HG03558 (cell line): ENCODE data around the gene GARNL3.

ENCODE experiments used
- ATAC-seq: cut with Tn5 transposase; IDR thresholded peaks from one replicate; pipeline ENCODE4 v1.9.1; 2021; ENCODE audit warnings: moderate number of reproducible peaks; ENCODE audit not compliant: unreplicated experiment; ENCODE audit errors: extremely low read depth

GARNL3 gene

DNA sequence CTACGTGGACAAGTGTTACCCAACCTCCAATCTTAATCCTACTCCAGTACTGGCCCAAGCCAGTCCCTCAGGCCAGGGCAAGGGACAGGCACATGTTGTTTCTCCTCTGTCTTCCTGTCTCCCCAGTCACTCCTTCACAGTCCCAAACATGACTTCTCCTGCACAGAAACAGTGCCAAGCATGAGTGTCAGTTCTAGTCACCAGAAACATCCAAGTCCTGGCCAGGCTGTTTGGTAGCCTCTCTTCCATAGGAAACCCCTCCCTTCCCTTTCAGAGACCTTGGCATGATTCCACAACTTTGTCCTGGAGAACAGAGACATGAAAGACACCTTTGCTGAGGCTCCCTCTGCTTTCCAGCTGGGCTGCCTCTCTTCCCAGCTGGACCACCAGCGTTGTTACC lies 76.1 kb downstream of the GARNL3 start:
- ATAC-seq = no peak

DNA sequence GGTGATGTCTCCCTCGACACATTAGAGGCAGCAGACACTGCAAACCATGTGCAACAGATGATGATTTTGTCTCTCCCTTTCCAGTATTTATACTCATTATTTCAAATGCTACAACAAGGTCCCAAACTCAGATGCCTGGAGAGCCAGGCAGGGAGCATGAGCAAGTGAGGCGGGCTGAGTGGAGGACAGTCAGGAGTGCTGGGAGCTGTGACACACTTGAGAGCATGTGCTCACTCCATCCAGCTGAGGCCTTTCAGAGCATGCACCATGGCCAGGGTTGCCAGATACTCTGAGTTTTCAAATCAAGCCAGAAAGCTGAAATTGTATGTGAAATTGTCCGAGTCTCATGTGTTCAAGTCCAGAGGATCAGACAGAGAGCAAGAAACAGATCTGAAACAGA lies 76.6 kb downstream of the GARNL3 start:
- ATAC-seq = no peak

DNA sequence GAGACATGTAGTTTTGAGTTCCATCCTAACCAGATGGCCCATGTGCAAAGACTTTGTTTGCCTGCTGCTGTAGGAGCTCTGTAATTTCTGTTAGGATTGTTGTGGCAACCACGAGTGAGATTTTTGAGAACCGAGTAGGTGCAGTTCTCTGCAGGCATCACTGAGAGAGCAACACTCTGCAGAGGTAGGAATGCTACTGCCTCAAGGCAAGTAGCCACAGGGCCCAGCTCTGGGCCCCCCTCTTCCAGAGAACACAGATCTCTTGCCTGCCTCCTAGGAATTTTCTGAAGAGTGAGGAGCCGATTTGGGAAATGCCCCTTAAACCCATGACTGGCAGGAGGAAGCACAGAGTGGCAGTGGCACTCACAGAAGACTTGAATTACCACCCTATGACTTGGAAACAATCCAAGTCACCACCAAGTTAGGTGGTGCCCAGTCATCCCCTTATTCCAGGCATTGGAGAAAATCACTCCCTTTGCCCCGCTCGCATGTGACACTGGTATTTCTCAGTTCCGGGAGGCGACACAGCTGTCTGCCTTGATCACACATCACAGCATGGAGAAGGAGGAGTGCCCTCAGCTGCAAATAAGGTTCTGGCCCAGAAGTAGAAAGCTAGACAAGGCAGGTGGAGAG lies 79.9 kb downstream of the GARNL3 start:
- no peak for ATAC-seq

DNA sequence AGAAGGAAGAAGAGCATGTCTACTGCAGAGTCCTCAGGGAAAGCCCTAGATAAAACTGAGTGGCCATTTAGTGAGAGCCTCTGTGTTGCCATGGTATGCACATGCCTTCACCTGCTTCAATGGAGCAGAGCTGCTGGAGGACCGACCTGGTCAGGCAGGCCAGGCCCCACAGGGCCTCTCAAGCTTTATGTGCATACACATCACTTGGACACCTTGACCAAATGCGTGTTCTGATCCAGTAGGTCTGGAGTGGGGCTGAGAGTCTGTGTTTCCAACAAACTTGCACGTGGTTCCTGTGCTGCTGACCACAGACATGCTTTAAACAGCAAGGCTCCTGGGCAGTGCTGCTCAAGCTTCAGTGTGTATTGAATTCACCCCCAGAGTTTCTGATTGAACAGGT lies 81.0 kb downstream of the GARNL3 start:
- ATAC-seq = no peak

DNA sequence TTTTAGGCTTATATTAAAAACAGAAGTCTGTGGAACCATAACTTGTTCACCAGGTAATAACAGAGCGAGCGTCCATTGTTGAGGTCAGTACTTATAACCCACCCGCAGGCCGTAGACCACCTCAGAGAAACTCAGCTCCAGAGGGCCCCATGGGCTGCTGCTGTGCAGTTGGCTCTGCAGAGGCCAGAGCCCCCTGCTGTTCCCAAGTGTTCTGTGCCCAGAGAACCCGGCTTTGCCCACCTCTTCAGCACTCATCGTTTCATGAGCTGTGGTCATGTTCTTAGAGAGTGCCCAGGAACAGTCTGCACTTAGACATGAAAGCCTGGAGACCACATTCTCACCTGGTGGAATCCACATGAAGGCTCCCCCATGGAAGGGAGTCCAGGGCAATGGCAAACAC lies 82.0 kb downstream of the GARNL3 start:
- no peak for ATAC-seq

DNA sequence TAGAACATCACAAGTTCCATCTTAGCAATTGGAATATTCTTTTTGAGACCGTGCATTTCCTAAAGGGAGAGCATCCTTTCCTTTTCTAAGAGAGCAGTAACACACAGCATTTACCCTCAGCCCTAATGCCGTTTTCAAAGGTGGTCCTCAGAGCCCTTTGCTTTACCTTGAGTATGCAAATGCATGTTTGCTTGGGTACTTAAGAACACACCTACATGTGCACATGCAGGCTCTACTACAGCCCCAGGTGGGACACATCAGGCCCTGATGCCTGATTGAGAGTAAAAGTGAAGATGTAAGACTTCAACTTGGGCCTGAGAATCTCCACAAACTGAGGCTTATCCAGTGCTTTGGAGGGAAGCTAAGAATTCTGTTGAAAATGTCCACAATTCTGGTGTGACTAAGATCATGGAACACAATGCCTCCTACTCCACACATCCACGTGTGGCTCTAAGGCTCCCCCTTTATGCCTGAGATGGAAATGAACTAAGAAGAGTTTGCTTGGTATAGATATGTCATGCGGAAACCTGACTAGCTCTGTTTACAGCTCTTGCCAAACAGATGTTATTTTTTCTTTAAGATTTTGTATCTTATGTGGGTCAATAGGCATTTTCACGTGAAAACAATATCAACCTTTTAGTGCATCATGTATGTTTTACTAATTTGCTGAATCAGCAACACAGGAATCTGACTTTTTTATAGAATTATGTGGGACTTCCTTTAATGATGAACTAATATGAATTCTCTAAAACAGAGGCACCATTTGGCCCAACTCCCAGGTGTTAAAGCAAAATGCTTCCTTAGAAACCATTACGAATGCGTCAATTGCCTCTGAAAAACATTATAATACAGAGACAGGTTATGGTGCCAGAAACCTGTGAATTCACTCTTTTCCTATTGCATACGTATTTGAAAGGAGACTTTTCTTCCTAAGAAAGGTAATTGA lies 83.5 kb downstream of the GARNL3 start:
- ATAC-seq = no peak

DNA sequence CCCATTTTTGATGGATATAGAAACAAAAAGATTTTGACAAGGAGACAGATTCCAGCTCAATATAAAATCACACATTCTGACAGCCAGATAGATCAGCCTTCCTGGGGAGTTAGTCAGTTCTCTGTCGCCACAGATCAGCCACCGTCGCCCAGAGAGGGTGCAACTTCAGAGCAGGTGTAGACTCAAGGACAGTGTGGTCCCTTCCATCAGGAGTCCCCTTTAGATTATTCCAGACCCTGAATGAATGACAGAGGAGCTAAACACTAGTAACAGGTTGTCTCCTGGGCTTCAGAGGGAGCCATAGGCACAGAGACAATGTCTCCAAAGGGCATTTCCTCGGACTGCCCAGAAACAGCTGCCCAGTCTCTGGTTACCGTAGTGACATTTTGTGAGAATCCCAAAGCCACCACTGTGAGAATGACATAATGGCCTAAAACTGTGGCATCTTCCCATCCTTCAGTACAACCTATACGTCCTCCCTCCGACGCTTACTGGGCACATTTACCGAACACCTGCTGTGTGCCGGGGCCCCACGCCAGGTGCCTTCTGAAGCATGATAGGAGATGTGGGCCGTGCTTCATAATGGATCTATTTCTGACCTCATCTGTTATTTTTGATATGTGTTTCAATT lies 85.0 kb downstream of the GARNL3 start:
- no peak for ATAC-seq

DNA sequence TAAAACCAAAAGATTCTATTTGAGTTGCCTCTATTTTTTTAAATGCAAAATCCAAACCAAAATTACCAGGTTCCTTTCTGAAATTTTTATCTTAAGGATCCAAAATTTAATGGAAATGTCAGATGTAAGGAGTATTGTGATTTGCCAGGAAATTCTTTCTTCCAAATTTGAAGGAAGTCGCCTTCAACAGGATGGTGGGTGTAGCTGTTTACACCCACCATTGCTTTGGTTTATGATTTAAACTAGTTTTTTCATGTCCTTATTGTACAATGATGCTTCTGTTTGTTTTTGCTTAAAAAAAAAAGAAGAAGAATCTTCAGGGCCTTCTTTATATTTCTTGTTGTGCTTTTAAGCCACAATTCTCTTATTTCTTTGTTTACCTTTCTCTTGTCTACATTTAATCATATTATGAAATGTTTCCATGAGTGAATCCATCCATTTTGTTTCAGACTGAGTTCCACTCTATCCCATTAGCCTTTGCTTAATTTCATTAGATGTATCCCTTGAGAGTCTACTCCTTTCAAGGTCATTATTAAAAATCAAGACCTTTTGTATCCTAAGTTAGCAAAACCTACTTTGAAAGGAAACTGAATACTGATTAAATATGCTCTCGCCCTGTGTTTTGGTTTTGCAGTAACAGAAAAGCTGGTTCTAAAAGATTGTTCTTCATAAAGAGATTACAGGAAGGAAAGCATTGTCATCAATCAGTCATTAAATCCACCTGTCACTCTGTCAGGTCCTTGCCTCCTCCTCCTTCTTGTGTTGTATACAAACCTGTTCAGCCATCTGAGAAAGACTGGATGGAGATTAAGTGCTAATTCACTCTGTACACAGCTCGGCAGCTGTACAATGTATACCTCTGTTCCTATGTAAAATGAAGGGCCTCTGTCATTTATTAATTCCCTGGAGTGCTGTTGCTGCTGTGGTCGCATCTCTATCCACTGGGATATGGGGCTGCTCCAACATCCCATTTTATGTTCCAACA lies 86.9 kb downstream of the GARNL3 start:
- no peak for ATAC-seq

DNA sequence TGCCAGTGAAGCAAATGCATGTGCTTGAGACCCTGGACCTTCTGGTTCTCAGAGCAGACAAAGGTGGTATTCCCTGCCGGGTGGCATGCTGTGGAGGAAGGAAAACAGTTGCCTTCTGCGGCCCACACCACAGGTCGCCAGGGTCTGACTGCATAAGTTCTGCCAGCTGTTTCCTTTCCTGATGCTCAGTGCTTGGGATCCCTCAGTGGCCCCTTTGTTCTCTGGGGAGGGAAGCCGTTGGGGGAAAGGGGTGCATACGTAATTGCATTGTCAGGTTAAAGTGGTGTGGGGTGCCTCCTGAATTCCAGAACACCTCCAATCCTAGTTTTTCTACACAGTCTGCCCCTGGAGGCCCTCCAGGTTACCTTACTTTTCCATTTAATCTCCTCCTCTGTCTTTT lies 89.3 kb downstream of the GARNL3 start:
- ATAC-seq = no peak

DNA sequence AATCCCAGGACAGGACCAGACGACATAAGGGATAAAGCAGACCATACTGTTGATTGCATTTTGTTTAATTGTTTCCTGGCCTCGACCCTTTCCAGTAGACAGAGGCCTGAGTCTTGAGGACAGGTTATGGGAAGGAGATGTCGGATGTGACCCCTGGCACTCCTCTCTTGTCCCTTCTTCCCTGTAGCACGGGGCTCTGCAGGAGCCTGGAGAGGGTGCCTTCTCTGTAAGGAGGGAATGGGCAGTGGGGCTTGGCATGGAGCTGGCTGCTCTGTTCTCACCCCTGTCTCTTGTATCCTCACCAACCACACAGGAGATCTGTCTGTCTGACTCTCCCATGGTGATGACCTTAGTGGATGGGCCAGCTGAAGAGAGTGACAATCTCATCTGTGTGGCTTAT lies 92.3 kb downstream of the GARNL3 start:
- ATAC-seq = no peak

DNA sequence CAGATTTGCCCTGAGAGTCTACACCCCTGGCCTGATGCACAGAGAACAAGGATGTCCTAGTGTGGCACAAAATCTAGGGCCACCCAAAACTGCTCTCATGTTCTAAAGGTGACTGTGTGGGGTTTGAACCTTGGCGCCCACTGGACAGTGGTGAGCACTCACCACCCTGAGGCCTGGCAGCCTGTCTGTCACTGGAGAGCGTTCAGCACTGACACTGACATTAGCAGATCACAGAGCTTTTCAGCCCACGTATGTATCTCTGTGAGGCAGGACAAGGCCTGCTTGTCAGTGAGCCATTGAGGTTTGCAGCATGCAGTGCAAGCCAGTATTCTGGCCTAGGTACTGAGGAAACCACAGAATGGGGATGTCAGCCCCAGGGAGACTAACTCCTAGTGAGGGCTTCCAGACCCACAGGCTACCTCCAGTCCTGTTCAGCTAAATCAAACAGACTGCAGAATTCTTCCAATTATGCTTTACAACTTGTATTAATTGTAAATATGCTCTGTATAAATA lies 93.5 kb downstream of the GARNL3 start:
- no peak for ATAC-seq

DNA sequence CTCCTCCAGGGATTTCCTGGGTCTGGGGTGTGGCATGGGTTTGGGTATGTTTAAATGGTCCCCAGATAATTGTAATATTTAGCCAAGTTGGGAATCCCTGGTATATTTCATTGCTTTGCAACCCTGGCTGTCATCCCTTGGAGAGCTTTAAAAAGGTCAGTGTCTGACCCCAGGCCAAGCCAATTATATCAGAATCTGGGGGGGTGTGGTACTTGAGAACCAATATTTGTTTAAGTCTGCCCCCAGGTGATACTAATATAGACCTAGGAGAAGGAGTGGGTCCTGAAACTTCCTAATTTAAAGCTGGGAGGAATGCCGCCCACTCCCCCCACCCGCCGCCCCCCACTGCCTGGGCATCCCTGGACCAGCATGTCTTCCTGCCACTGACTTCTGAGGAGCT lies 94.2 kb downstream of the GARNL3 start:
- ATAC-seq = no peak

DNA sequence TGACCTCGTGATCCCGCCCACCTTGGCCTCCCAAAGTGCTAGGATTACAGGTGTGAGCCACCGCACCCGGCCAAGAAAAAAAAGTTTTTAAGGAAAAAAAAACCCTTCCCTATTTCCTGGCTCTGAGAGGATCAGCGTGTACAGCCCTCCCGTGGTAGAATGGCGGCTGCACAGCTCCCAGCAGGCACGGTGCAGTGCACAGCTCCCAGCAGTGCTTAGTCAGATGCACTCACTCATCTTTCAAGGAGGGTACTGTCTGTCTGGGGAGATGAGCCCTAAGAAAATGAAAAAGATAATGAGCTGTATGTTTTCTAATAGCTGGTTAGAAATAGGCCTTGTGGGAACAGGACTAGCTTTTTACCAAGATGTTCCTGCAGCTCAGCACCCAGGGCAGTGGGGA lies 95.7 kb downstream of the GARNL3 start:
- no peak for ATAC-seq

DNA sequence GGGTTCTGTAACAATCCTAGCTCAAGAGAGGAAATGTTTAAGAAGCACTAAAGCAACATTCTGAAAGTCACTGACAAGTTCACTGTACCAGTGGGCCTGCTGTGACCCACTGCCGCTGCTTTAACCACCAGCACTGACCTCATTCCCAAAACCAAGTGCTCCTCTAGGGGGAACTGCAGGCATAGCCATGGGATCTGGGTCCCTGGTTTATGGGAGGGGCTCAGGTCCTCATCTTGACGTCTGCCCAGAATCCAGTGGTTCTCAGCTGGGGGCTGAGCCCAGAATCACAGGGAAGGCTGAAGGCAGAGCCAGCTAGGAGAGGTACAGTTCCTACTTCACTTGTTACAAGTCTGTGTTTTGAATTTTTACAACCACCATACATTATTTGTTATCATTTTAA lies 96.3 kb downstream of the GARNL3 start:
- no peak for ATAC-seq

DNA sequence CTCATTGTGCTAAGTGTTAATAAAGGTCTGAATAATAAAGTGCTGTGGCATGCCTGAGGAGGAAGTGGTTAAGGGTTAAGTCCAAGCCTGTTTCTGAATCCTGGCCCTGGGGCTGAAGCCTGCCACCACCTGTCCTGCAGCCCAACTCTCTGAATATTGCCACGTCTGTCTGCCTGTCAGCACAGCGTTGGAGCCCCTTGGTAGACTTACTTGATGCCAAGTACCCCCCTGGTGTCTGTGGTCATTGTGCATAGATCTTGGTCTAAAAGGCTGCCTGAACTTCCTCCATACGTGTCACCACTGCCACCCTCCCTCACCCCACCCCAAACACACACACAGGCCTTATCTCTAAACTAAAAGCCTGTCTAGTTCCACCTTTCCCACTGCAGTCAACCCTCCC lies 97.0 kb downstream of the GARNL3 start:
- ATAC-seq = no peak

DNA sequence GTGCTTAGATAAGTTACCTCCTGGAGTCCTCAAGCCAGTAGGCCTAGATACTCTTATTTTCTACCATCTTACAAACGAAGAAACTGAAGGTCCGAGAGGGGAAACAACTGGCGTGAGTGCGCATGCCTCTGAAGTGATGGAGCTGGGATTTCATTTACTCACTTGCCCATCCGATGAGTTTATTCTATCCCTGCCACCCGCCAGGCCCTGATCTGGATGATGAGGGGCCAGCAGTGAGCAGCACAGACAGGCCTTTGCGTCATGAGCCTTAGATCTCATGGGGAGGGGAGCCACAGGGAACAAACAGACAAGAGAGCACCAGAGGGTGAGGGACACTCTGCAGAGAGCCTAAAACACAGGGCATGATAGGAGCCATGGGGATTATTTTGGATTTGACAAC lies 98.3 kb downstream of the GARNL3 start:
- ATAC-seq = no peak

DNA sequence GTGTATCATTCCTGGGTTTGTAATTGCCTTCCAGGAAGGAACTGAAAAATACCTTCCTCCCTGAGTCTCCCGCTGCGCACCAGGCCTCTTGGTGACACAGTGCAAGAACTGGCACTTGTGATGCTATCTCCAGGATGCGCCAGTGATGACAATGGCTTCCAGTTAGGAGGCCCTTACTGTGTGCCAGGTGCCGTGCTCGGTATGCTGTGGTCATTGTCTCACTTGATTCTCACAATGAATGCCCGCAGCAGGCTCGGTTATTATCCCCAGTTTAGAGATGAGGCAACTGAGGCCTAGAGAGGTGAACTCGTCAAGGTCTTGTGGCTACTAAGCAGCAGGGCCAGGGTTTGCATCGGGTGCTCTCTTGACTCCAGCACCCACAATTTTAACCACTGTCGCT lies 100.9 kb downstream of the GARNL3 start:
- no peak for ATAC-seq

DNA sequence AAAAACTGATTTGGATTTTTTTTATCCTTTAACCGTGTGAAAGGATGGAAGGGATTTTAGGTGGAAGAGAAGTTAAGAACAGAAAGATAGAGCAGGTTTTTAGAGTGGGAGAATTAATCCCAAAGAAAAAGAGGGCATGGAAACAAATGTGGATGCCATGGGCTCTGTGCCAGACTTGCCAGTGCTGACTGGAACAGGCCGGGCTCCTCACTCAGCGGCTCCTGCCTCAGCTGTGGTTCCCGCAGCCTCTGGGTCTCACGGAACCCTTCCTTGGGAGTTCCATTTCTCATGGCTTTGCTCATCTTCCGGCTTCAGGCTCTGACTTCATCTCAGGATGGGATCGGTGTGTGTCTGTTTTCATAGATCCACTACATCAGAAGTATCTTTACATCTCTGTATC lies 102.0 kb downstream of the GARNL3 start:
- ATAC-seq = no peak

DNA sequence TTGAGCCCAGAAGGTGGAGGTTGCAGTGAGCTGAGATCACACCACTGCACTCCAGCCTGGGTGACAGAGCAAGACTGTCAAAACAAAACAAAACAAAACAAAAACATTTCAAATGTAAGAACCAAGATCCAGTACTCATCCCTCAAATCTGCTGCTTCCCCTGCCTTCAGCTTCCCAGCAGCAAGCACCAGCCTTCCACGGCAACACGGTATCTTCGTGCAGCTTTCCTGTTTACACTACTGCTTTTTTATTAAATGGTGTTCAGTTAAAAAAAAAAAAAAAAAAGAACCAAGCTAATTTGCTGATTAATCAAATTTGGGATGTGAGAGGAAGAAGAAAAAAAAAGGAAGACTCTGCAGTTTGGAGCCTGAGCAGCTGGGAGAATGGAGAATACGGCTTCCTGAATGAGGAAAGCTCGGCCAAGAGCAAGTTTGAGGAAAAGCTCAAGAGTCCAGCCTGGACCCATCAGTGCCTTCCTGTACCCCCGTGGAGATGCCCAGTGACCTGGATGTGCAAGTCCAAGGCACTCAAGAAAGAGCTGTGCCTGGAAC lies 104.4 kb downstream of the GARNL3 start:
- ATAC-seq = no peak

DNA sequence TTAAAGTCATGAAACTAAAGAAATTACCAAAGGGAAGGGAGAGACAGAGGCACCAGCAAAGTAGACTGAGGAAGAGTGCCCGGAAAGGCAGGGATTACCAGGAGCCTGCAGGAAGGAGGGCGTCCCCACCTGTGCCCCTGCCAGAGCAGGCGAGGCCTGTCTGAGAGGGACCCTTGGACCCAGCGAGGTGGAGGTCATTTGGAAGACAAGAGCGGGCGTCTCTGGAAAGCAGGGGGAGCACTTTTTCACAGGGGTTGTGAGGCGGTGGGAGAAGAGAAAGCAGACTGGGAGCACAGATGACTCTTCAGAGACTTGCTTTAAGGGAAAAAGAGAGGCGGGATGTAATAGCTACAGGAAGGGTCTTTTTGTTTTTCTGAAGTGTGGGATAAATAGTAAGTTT lies 104.9 kb downstream of the GARNL3 start:
- ATAC-seq = no peak
